K562 (cell line): ENCODE results near the gene FBXO11. TPM values are rescaled to one million over a fixed set of nuclear protein-coding genes. Genes with fewer than 3 reads are reported as not detected.

Source experiments
- ATAC-seq: fragments of 200-7000 bp; cut with Tn5 transposase; 3 replicates; pipeline ENCODE4 v1.9.1; 2020; ENCODE audit warnings: moderate library complexity
- BruUV-seq: library from RNA; stranded (reverse); fragments of 400-500 nt; replicated peaks from 2 replicates; lab custom pipeline; 2021; lab: Mats Ljungman, UMichigan
- CTCF ChIA-PET: fragments of 300-600 bp; formaldehyde crosslinking; extraction: SDS; loops from one replicate; lab custom pipeline; 2021; ENCODE audit warnings: low intra/inter-chr PET ratio; lab: Yijun Ruan, JAX
- POLR2A ChIA-PET: fragments of 300-600, 350-650 bp; sonication (Branson Sonifier 250); formaldehyde crosslinking; extraction: SDS; loops from one replicate; lab custom pipeline; 2021; ENCODE audit warnings: antibody characterized with exemption, inconsistent platforms; lab: Yijun Ruan, JAX
- DNase-seq, 4 experiments: peaks; one replicate each; pipeline versions ENCODE4 v3.0.0 to v3.0.0-alpha.2; 2011 to 2018; ENCODE audit warnings: low spot score in 3 of 4, mixed read lengths in 3 of 4; ENCODE audit errors: extremely low read depth in 1 of 4
- FAIRE-seq: peaks from 2 replicates; lab custom pipeline; 2011; peaks lifted over from hg19 to GRCh38; lab: Jason Lieb, UNC
- H2AFZ ChIP-seq: 2 replicates; pipeline ENCODE4 v1.6.0; 2011; ENCODE audit warnings: low read depth, low read length, control low read depth, inconsistent platforms
- H3K27ac ChIP-seq: fragments of 200-600 bp; 3 replicates; pipeline ENCODE4 v1.8.0; 2011; ENCODE audit warnings: low read depth, mild to moderate bottlenecking, control low read depth, inconsistent platforms, low read length, moderate library complexity, mixed read lengths; ENCODE audit errors: extremely low read depth
- H3K27me3 ChIP-seq, 2 experiments: fragments of 300-600 bp in 1 of 2; 2 replicates in 1 of 2; 3 replicates in 1 of 2; pipeline versions ENCODE4 v1.6.0 to v1.8.0; 2011; ENCODE audit warnings: inconsistent platforms in 2 of 2, low read length in 2 of 2, mild to moderate bottlenecking in 1 of 2, mixed read lengths in 1 of 2, moderate library complexity in 1 of 2; ENCODE audit not compliant: control insufficient read depth in 2 of 2, insufficient read depth in 2 of 2
- H3K36me3 ChIP-seq: fragments of 300-600 bp; 3 replicates; pipeline ENCODE4 v1.8.0; 2011; ENCODE audit warnings: mild to moderate bottlenecking, low read length, inconsistent platforms; ENCODE audit not compliant: control insufficient read depth, insufficient read depth
- H3K4me1 ChIP-seq, 2 experiments: fragments of 200-600 bp in 1 of 2; replicated peaks in 1 of 2; 2 replicates in 1 of 2; 3 replicates in 1 of 2; pipeline versions ENCODE4 v1.5.1 to v1.8.0; 2011; ENCODE audit warnings: inconsistent platforms in 2 of 2, low read length in 2 of 2, mild to moderate bottlenecking in 1 of 2, mixed read lengths in 1 of 2, moderate library complexity in 1 of 2; ENCODE audit not compliant: control insufficient read depth in 2 of 2, insufficient read depth in 2 of 2
- H3K4me2 ChIP-seq: 2 replicates; pipeline ENCODE4 v1.6.1; 2011; ENCODE audit warnings: low read length, control low read depth, inconsistent platforms, mixed read lengths; ENCODE audit not compliant: insufficient read depth
- H3K4me3 ChIP-seq: fragments of 200-600 bp; sonication (generic), shearing (Covaris generic); 2 replicates; pipeline ENCODE4 v1.5.1; 2016; ENCODE audit warnings: control low read depth, inconsistent platforms
- H3K79me2 ChIP-seq: fragments of 200-600 bp; 3 replicates; pipeline ENCODE4 v1.8.0; 2011; ENCODE audit warnings: low read length, inconsistent platforms; ENCODE audit not compliant: control insufficient read depth, insufficient read depth
- H3K9ac ChIP-seq, 2 experiments: 2 replicates each; pipeline versions ENCODE4 v1.6.0 to v1.6.1; 2011; ENCODE audit warnings: low read depth in 2 of 2, low read length in 2 of 2, control low read depth in 1 of 2, inconsistent platforms in 1 of 2, mild to moderate bottlenecking in 1 of 2, mixed read lengths in 1 of 2; ENCODE audit not compliant: insufficient read depth in 1 of 2
- H3K9me1 ChIP-seq: one replicate; pipeline ENCODE4 v1.6.0; 2011; ENCODE audit warnings: inconsistent platforms, mild to moderate bottlenecking, low read length, moderate library complexity; ENCODE audit not compliant: control insufficient read depth, insufficient read depth
- H3K9me3 ChIP-seq: replicated peaks from 2 replicates; pipeline ENCODE4 v1.5.1; 2011; ENCODE audit warnings: low read depth, low read length, inconsistent platforms; ENCODE audit not compliant: control insufficient read depth, insufficient read depth
- H4K20me1 ChIP-seq: replicated peaks from 2 replicates; pipeline ENCODE4 v1.6.1; 2011; ENCODE audit warnings: low read length, inconsistent platforms, mixed read lengths; ENCODE audit not compliant: control insufficient read depth, insufficient read depth
- HNRNPK ChIP-seq: fragments of 200-400 bp; formaldehyde crosslinking; IDR thresholded peaks from one replicate; pipeline ENCODE4 v1.6.1; 2018; ENCODE audit warnings: mild to moderate bottlenecking, low read depth, low read length; ENCODE audit not compliant: poor library complexity, severe bottlenecking
- KDM1A ChIP-seq, 2 experiments: fragments of 450-650 bp; IDR thresholded peaks; 2 replicates each; pipeline ENCODE4 v1.6.1; 2016; ENCODE audit warnings: mild to moderate bottlenecking in 2 of 2
- KLF13 ChIP-seq: fragments of 450-650 bp; IDR thresholded peaks from 2 replicates; pipeline ENCODE4 v1.6.1; 2016; ENCODE audit warnings: missing genetic modification characterization, low read depth, mild to moderate bottlenecking, missing compliant biosample characterization, moderate library complexity, borderline replicate concordance
- NFIC ChIP-seq: fragments of 450-650 bp; IDR thresholded peaks from 2 replicates; pipeline ENCODE4 v1.6.1; 2017; ENCODE audit warnings: mild to moderate bottlenecking, inconsistent platforms
- REST ChIP-seq, 2 experiments: fragments of 450-650 bp; formaldehyde crosslinking in 1 of 2; IDR thresholded peaks; 2 replicates each; pipeline versions ENCODE4 v1.4.0 to v1.6.1; 2014 to 2020; ENCODE audit warnings: mild to moderate bottlenecking in 2 of 2, borderline replicate concordance in 1 of 2, low read depth in 1 of 2
- U2AF2 ChIP-seq: fragments of 200-400 bp; formaldehyde crosslinking; optimal IDR thresholded peaks from 2 replicates; pipeline ENCODE3; 2017; ENCODE audit warnings: low read depth, mild to moderate bottlenecking, low read length
- ZNF766 ChIP-seq: fragments of 200-800 bp; sonication (Bioruptor generic); conservative IDR thresholded peaks from 2 replicates; pipeline ENCODE4 v1.6.1; 2016; ENCODE audit warnings: missing genetic modification characterization, missing compliant biosample characterization
- WGBS: fragments of 100-300 bp; shearing (Covaris generic); methylation state at CpG from one replicate; pipeline ENCODE4 v1.1.6; 2016; ENCODE audit warnings: low coverage, mixed read lengths; ENCODE audit not compliant: insufficient coverage; ENCODE audit errors: missing lambda C conversion rate; 5-methylcytosine and 5-hydroxymethylcytosine counted together
- in situ Hi-C: fragments of 300-500 bp; cut with MboI; formaldehyde crosslinking; loops from 4 replicates; pipeline ENCODE4 v1.15.0; 2018; ENCODE audit warnings: inconsistent platforms, mixed read lengths
- intact Hi-C: fragments of 100-400 bp; cut with micrococcal nuclease; formaldehyde crosslinking; loops from 2 replicates; pipeline ENCODE4 v1.14.2; 2022
- polyA plus RNA-seq, 8 experiments: library from polyadenylated mRNA; depleted of rRNA in 4 of 8; stranded (reverse) in 5 of 8; unstranded in 3 of 8; fragments of >200 nt; fragmentation: Nextera tagmentation in 2 of 8; fragmentation: Illumina TruSeq in 1 of 8; extraction: Ambion mirVana in 2 of 8; extraction: Trizol in 1 of 8; gene quantifications; 2 replicates each; pipeline versions ENCODE4 v1.2.1 to v1.2.3, GENCODE V29; 2011 to 2014; ENCODE audit warnings: inconsistent platforms in 1 of 8, missing spikeins in 1 of 8
- total RNA-seq, 7 experiments: library from RNA; depleted of rRNA in 6 of 7; stranded (reverse); fragments of >200 nt in 6 of 7; fragmentation: Illumina TruSeq in 2 of 7; extraction: Trizol in 2 of 7; gene quantifications; 2 replicates each; pipeline versions ENCODE4 v1.2.1 to v1.2.3, GENCODE V29; 2011 to 2021; ENCODE audit warnings: low replicate concordance in 1 of 7

FBXO11 gene
- total and polyA plus RNA-seq, 9 of the 15 experiments (the other 6 are each of a cell fraction or from before 2014, with no cell fraction given), result 8.8 to 44.5 (median 24.1) TPM

- TF ChIP-seq HNRNPK (peak; percentile 42), NFIC (peak; percentile 34; the same call in 1 of the 2 replicates), KDM1A (IDR thresholded peaks at IDR 0.05) (peak in 1 of 2 experiments; percentile 15; a peak in 1 of 4 replicates), U2AF2 (no peak), REST (IDR thresholded peaks at IDR 0.05; ENCODE audit: borderline replicate concordance) (peak; percentile 16; the same call in 1 of the 2 replicates), REST (CRISPR knock-in tag; IDR thresholded peaks at IDR 0.05; ENCODE audit: low read depth) (no peak), KLF13 (tag) (no peak), ZNF766 (CRISPR knock-in tag) (0 out of 2 replicates have a peak, but pooled peaks have one; percentile 25)
- Histone ChIP-seq H3K4me3 (no peak overlapping the region), H3K9me3 (no peaks in the 10 kb centered on the region; the same call in 1 of the 2 replicates), H3K9me1 (no peaks in the 10 kb centered on the region), H2AFZ (no peak overlapping the region), H3K79me2 (no peaks in the 10 kb centered on the region), H3K36me3 (no peaks in the 10 kb centered on the region), H3K4me2 (no peak overlapping the region), H3K9ac (no peak overlapping the region), H3K4me1 (no peaks in the 10 kb centered on the region; a peak in 1 of 5 replicates), H3K27ac (no peak overlapping the region), H3K27me3 (peaks cover 7 to 12% of the 10 kb centered on the region in 2 experiments; a peak in 4 of 5 replicates), H4K20me1 (no peaks in the 10 kb centered on the region)
- in situ Hi-C loops (no loop called here), intact Hi-C loops (no loop called here)
- no peak for DNase-seq
- ATAC-seq, result no peak
- BruUV-seq, result no TSS peak
- WGBS, result 0% methylated on average over 2 of the region's 2 CpGs
- no peak for FAIRE-seq
- ChIA-PET POLR2A (interaction anchor here (0.7 kb wide), 1 partner anchor 31 kb away, joined by 3 read pairs; no protein-coding TSS in a partner anchor), CTCF (no interaction called here)
These were observed 44.3 kb upstream of the FBXO11 start for GRCh38 chr2:47950340-47951301.
